Bronchial epithelial cell (primary cell): ENCODE data around the gene DYNLL2. TPM values are rescaled to one million over a fixed set of nuclear protein-coding genes. Genes with fewer than 3 reads are reported as not detected.
"Not testable (repeated sequence)": the region's sequence is repeated elsewhere in the genome, so short reads cannot be mapped to it uniquely, and the experiment has no call there.

ENCODE experiments used
- DNase-seq: peaks from one replicate; pipeline ENCODE4 v3.0.0-alpha.2; 2010; ENCODE audit warnings: low read depth
- FAIRE-seq: peaks from 2 replicates; lab custom pipeline; 2011; peaks lifted over from hg19 to GRCh38; lab: Jason Lieb, UNC
- H3K27me3 ChIP-seq: 2 replicates; pipeline ENCODE4 v1.5.1; 2011; ENCODE audit warnings: low read length; ENCODE audit not compliant: control insufficient read depth, insufficient read depth
- H3K36me3 ChIP-seq: 2 replicates; pipeline ENCODE4 v1.5.1; 2011; ENCODE audit warnings: low read length; ENCODE audit not compliant: control insufficient read depth, insufficient read depth
- H3K4me3 ChIP-seq: 2 replicates; pipeline ENCODE4 v1.5.1; 2011; ENCODE audit warnings: mild to moderate bottlenecking, low read depth, low read length, control low read depth
- total RNA-seq: library from RNA; depleted of rRNA; stranded (reverse); fragments of >200 nt; gene quantifications from 2 replicates; pipeline ENCODE4 v1.2.1, GENCODE V29; 2014
- TF ChIP-seq, protein P1 (sequence below): IDR thresholded peaks from 2 replicates; pipeline ENCODE4 v1.5.1; 2011; ENCODE audit warnings: mild to moderate bottlenecking, moderate library complexity, low read length, control low read depth, inconsistent platforms; ENCODE audit not compliant: insufficient read depth, severe bottlenecking

The DYNLL2 gene
- total RNA-seq, 1 donor from 2014 or later: 16.8 TPM

DNA sequence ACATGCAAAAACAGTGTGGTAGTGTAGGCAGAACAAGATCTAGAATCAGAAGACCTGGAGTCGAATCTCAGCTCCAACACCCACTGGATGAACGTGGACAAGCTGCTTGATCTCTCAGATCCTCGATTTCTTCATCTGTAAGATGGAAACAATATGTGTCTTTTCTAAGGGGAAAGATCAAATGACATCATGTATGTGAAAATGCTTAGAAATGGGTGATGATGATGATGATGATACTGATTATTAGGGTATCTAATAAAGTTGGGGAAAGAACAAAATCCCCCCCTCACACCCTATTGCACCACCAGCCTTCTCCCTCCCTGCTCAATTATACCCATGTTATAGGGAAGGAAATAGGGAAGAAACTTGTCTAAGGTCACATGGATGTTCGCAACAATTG is 10.9 kb downstream of the DYNLL2 start:
- TF ChIP-seq, protein P1, sequence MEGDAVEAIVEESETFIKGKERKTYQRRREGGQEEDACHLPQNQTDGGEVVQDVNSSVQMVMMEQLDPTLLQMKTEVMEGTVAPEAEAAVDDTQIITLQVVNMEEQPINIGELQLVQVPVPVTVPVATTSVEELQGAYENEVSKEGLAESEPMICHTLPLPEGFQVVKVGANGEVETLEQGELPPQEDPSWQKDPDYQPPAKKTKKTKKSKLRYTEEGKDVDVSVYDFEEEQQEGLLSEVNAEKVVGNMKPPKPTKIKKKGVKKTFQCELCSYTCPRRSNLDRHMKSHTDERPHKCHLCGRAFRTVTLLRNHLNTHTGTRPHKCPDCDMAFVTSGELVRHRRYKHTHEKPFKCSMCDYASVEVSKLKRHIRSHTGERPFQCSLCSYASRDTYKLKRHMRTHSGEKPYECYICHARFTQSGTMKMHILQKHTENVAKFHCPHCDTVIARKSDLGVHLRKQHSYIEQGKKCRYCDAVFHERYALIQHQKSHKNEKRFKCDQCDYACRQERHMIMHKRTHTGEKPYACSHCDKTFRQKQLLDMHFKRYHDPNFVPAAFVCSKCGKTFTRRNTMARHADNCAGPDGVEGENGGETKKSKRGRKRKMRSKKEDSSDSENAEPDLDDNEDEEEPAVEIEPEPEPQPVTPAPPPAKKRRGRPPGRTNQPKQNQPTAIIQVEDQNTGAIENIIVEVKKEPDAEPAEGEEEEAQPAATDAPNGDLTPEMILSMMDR: no peak
- H3K27me3 ChIP-seq: no peaks in the 10 kb centered on the region
- no peak for DNase-seq
- no peak for FAIRE-seq
- peaks cover 12% of the 10 kb centered on the region for H3K36me3 ChIP-seq
- H3K4me3 ChIP-seq: no peak overlapping the region

DNA sequence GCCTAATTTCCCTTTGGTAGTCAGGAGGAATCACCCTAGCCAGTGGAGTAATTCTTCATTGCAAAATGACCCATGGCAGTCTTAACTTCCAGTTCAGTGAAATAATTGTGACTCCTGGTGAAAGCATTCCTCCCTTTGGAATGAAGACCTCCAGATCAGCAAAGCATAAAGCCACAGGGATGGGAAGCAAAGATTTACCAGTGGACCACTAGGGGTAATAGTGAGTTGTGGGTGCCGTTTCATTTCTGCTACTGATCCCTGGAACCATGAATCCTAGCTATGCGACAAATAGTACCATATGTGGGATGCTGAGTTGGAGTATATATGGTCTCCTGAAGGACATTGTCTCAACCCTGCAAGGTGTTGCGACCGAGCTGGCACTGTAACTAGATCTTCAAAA is 13.7 kb downstream of the DYNLL2 start:
- H3K27me3 ChIP-seq: no peaks in the 10 kb centered on the region
- DNase-seq (no peak), FAIRE-seq (no peak)
- TF ChIP-seq, protein P1: no peak
- no peak overlapping the region for H3K4me3 ChIP-seq
- peaks cover 4% of the 10 kb centered on the region for H3K36me3 ChIP-seq

DNA sequence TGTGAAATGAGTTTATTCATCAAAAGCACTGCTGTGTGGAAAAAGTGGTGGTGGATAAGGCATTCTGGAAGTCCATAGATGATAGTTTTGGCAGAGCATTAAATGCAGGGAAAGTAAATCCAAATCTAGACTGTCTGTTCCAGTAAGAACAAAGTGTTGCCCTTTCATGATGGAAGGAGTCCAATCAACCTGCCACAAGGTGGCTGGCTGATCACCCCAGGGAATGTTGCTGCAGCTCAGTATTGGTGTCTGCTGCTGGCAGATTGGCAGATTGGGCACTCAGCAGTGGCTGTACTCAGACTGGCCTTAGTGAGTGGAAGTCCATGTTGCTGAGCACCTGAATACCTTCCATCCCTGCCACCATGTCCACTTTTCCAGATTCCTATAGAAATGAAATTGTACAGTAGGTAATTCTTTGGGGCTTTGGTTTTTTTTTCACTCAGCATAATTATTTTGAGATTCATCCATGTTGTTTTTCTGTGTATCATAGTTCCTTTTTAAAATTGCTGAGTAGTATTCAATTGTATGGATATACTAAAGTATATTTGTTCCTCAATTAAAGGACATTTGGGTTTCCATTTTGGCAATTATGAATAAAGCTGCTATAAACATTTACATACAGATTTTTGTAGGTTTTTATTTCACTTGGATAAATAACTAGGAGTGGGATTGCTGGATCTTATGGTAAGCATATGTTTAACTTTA is 14.3 kb downstream of the DYNLL2 start:
- DNase-seq: no peak
- H3K27me3 ChIP-seq: no peaks in the 10 kb centered on the region
- TF ChIP-seq, protein P1: no peak
- no peaks in the 10 kb centered on the region for H3K36me3 ChIP-seq
- peak; percentile 52 for FAIRE-seq
- H3K4me3 ChIP-seq: no peak overlapping the region

DNA sequence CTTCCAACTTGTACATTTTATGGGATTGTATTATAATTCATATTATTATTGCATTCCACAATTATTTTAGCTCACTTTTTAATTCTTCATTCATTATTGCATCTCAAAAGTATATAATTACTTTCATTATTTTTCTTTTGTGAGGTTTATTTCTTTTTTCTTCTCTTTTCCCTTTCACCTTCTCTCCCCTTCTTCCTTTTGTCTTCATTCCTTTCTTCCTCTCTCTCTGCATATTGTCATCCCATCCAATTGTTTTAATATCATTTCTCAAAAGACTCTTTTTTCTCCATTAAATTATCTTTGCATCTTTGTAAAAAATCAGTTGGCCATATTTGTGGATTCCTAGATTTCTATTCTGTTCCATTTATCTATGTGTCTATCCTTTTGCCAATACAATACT is 17.3 kb downstream of the DYNLL2 start:
- DNase-seq (no peak), FAIRE-seq (no peak)
- TF ChIP-seq, protein P1: no peak
- Histone ChIP-seq H3K4me3 (no peak overlapping the region), H3K36me3 (no peaks in the 10 kb centered on the region), H3K27me3 (no peaks in the 10 kb centered on the region)

DNA sequence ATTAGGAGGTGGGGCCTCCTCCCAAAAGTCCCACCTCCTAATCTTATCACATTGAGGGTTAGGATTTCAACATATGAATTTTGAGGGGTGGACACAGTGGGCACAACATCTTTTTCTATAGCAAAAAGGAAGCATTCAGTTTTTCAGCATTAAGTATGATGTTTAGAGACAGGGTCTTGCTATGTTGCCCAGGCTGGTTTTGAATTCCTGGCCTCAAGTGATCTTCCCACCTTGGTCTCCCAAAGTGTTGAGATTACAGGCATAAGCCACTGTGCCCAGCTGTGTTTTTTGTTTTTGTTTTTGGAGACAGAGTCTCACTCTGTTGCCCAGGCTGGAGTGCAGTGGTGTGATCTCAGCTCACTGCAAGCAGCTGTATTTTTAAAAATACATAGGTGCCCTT is 18.7 kb downstream of the DYNLL2 start:
- not testable (repeated sequence) for DNase-seq, FAIRE-seq

DNA sequence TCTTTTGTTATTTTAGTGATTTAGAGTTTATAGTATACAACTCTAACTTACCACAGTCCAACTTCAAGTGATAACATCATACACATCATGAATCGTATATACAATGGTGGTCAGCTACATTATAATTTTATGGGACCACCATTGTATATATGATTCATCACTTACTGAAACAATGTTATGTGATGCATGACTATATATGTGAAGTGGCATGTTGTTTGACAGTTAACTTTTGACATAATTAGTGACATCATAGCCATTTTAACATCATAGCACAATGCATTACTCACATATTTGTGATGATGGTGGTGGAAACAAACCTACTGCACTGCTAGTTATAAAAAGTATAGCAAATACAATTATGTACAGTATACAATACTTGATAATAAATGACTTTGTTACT is 21.9 kb downstream of the DYNLL2 start:
- TF ChIP-seq, protein P1: no peak
- FAIRE-seq (no peak), DNase-seq (no peak)
- Histone ChIP-seq H3K36me3 (no peaks in the 10 kb centered on the region), H3K4me3 (no peak overlapping the region), H3K27me3 (no peaks in the 10 kb centered on the region)

More for the DNA sequence above, 18.7 kb downstream of the DYNLL2 start:
- not testable (repeated sequence) for H3K36me3 ChIP-seq, H3K4me3 ChIP-seq, H3K27me3 ChIP-seq
